Measurements from ENCODE around the gene CLTCL1.
"Not testable (repeated sequence)": the region's sequence is repeated elsewhere in the genome, so short reads cannot be mapped to it uniquely, and the experiment has no call there.

The CLTCL1 gene

DNA sequence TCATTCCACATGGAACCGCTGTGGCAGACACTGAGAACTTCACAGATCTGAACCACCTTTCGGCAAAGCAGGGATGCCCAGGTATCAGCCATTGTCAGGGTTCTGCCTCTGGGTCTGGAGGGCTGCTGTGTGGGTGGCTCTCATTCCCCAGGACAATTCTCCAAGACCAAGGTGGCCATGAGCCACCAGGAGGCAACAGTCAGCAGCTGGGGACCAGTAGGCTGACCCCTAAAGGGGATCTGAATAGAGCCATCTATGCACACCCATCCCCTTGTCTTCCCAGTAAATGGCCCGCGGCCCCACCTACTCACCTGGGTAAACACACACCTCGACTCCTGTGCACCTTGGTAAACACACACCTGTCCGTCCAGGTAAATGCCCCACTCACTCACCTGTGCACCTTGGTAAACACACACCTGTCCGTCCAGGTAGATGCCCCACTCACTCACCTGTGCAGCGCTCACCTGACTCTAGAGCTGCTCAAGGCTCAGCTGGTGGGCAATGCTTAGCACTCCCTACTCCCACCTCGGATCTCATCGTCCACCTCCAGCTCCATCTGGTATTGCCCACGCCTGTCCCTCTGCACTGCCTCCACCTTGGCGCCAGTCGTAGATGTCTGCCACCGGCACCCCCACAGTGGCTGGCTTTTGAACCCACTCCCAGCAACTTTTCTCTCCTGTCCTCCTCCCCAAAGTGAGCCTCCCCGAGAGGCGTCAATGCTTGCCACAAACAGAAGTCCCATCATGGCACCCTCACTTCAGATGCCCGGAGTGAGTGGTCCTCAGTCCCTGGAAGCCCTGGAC, 123.2 kb downstream of the CLTCL1 start:
- no peak for DNase-seq (ENCODE audit: low spot score)
- POLR2A ChIA-PET (ENCODE audit: low non-redundant PET) = no interaction called here
- H3K27ac ChIP-seq = no peak overlapping the region
- TF ChIP-seq, protein P1, sequence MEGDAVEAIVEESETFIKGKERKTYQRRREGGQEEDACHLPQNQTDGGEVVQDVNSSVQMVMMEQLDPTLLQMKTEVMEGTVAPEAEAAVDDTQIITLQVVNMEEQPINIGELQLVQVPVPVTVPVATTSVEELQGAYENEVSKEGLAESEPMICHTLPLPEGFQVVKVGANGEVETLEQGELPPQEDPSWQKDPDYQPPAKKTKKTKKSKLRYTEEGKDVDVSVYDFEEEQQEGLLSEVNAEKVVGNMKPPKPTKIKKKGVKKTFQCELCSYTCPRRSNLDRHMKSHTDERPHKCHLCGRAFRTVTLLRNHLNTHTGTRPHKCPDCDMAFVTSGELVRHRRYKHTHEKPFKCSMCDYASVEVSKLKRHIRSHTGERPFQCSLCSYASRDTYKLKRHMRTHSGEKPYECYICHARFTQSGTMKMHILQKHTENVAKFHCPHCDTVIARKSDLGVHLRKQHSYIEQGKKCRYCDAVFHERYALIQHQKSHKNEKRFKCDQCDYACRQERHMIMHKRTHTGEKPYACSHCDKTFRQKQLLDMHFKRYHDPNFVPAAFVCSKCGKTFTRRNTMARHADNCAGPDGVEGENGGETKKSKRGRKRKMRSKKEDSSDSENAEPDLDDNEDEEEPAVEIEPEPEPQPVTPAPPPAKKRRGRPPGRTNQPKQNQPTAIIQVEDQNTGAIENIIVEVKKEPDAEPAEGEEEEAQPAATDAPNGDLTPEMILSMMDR (conservative IDR thresholded peaks at IDR 0.05; ENCODE audit: low read depth) = no peak
- CTCF ChIA-PET = no interaction called here

DNA sequence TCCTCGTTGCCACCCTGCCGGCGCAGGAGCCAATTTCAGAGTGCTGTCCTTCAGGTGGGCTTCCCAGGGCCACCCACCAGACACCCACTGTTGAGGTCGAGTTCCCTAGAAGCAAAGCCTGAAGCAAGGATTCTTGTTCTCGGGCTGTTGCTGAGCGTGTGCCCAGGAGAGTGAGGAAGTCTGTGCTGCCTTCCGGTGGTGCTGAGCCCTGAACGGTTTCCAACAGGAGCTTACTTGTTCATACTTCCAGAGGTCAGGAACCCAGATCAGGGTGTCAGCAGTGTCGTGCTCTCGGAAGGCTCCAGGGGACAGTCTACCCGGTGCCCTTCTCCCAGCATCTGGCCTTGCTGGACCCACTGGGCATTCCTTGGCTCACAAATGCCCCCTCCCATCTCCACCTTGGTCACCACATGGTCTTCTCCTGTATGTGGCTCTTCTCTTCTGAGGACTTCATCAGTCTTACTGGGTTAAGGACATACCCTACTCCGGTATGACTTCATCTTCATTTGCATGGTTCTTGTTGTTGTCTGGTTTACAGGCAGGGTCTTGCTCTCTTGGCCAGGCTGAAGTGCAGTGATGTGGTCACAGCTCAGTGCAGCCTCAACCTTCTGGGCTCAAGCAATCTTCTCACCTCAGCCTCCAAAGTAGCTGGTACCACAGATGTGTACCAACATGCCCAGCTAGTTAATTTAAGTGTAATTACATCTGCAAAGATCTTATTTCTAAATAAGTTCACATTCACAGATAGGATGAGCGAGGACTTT, 124.2 kb downstream of the CLTCL1 start:
- TF ChIP-seq, protein P1 (conservative IDR thresholded peaks at IDR 0.05; ENCODE audit: low read depth) = no peak
- no peak overlapping the region for H3K27ac ChIP-seq
- DNase-seq (ENCODE audit: low spot score) = no peak
- POLR2A ChIA-PET (ENCODE audit: low non-redundant PET) = no interaction called here
- CTCF ChIA-PET = no interaction called here

DNA sequence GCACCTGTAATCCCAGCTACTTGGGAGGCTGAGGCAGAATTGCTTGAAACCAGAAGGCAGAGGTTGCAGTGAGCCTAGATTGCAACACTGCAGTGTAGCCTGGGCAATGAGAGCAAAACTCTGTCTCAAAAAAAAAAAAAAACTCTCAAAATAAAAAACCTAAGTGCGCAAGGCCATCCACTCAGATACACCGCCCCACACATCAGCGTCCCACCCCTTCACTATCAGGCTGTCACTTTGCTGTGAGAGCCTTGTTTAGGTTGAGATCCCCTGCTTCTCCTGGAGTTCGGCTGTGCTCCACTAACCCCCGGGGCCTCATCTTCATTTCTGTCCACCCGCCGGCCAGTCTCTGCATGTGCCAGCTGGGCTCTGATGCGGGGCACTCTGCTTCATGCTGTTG, 125.1 kb downstream of the CLTCL1 start:
- POLR2A ChIA-PET (ENCODE audit: low non-redundant PET) = no interaction called here
- DNase-seq (ENCODE audit: low spot score) = no peak
- TF ChIP-seq, protein P1 (conservative IDR thresholded peaks at IDR 0.05; ENCODE audit: low read depth) = no peak
- no peak overlapping the region for H3K27ac ChIP-seq
- CTCF ChIA-PET = no interaction called here

DNA sequence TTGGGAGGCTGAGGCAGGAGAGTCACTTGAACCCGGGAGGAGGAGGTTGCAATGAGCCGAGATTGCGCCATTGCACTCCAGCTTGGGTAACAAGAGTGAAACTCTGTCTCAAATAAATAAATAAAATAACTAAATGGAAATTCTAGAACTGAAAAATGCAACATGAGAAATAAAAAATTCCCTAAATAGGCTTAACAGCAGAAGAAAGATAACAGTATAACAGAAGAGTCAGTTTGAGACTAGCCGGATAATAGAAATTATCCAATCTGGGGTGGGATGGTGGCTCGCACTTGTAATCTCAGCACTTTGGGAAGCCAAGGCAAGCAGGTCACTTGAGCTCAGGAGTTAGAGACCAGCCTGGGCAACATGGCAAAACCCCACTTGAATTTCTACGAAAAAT, 127.1 kb downstream of the CLTCL1 start:
- no peak overlapping the region for H3K27ac ChIP-seq
- POLR2A ChIA-PET (ENCODE audit: low non-redundant PET) = no interaction called here
- TF ChIP-seq, protein P1 (conservative IDR thresholded peaks at IDR 0.05; ENCODE audit: low read depth) = no peak
- DNase-seq (ENCODE audit: low spot score) = no peak
- CTCF ChIA-PET = no interaction called here

DNA sequence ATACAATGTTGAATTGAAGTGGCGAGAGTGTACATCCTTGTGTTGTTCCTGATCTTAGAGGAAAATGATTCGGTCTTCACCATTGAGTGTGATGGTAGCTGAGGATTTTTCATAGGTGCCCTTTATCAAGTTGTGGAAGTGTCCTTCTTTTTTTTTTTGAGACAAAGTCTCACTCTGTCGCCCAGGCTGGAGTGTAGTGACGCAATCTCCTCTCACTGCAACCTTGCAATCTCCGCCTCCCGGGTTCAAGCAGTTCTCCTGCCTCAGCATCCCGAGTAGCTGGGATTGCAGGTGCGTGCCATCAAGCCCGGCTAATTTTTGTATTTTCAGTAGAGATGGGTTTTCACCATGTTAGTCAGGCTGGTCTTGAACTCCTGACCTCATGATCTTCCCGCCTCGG, 132.9 kb downstream of the CLTCL1 start:
- POLR2A ChIA-PET (ENCODE audit: low non-redundant PET); CTCF ChIA-PET; DNase-seq (ENCODE audit: low spot score); H3K27ac ChIP-seq: not testable (repeated sequence)

DNA sequence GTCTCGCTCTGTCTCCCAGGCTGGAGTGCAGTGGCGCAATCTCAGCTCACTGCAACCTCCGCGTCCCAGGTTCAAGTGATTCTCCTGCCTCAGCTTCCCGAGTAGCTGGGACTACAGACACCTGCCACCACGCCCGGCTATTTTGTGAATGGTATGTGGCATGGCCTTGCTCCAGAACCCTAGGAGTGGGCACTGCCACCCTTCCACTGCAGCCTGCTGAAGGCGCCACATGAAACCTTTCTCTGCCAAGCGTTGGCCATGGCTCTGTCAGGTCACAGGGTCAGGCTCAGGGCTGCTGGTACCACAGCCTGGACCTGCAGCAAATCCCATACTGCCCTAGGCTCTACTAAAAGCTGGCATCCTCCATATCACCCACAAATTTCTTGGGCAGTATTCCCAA, 135.4 kb downstream of the CLTCL1 start:
- DNase-seq (ENCODE audit: low spot score); H3K27ac ChIP-seq; POLR2A ChIA-PET (ENCODE audit: low non-redundant PET): not testable (repeated sequence)
- CTCF ChIA-PET = interaction anchor here (0.6 kb wide), 1 partner anchor 220 kb away, joined by 3 read pairs; no protein-coding TSS in a partner anchor

DNA sequence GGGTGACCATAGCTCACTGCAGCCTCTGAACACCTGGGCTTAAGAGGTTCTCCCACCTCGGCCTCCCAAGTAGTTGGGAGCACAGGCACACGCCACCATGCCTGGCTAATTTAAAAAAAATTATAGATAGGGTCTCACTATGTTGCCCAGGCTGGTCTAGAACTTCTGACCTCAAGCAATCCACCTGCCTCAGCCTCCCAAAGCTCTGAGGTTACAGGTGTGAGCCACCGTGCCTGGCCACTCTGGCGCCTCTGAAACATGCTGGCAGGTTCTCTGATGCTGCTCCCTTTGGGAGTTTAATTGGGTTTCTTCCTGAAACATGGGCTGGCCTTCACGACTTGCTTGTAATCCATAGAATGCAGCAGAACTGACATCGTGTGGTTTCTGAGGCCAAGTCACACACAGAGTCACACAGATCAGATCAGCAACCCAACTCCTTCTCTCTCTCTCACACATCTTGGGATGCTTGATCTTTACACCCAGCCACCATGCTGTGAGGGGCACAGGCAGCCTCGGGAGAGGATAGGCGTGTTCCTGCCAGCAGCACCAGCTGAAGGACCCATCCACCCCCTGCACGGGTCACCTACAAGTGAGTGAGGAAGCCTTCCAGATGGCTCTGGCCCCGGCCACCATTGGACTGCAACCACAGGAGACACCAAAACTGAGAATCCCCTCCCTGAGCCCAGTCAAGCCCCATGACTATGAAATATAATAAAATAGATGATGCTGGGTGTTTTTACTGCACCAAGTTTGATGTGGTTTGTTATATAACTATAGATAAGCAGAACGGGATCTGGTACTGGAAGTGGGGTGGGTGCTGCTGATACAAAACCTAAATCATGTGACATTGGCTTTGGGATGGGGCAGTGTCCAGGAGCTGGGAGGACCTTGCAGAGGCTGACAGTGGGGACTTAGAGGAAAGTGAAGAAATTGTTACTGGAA, 138.3 kb downstream of the CLTCL1 start:
- TF ChIP-seq, protein P1 (conservative IDR thresholded peaks at IDR 0.05; ENCODE audit: low read depth) = no peak
- no peak for DNase-seq (ENCODE audit: low spot score)
- H3K27ac ChIP-seq = no peak overlapping the region
- ChIA-PET POLR2A (ENCODE audit: low non-redundant PET) (no interaction called here), CTCF (interaction anchor here (0.7 kb wide), 1 partner anchor 21 kb away, joined by 3 read pairs; no protein-coding TSS in a partner anchor)
